ENCODE measurements around the gene ITPRIPL2. TPM values are rescaled to one million over a fixed set of nuclear protein-coding genes. Genes with fewer than 3 reads are reported as not detected.

Gene ITPRIPL2
- total and polyA plus RNA-seq, 2 of the 13 experiments (the other 11 are each of a cell fraction or from before 2014, with no cell fraction given) = 5.9 to 12.6 TPM

DNA sequence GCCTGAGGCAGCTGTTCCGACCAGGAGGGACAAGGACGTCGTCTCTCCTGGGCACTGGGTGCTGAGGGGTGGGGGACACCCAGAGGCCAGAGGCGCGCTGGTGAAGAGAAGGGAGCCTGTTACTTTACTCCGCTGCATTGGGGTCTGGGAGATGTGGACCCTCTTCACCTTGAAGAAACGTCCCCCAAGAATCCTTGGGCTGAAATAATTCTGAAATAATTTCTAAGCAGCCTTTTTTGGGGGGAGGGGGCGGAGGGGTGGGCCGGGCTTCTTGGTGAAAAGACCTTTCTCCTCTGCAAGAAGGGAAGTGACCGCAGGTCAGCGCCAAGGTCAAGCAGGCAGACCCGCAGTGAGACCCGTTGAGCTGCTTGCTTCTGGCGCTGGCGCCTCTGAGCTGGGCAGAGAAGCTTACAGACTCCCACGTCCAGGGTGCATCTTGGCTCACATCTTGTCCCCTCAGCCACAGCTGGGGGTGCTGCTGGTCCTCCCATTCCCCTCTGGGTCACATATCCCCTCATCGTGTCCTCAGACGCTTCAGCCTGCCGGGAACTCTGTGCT lies 55.4 kb downstream of the ITPRIPL2 start:
- no peaks in the 10 kb centered on the region for H4K20me1 ChIP-seq (ENCODE audit: insufficient read depth, low read length)
- no peak overlapping the region for H3K9ac ChIP-seq (ENCODE audit: insufficient read depth, low read depth, low read length)
- ChIA-PET CTCF (ENCODE audit: low intra/inter-chr PET ratio, low total read pairs) (interaction anchor here (2.5 kb wide), 1 partner anchor 207 kb away, joined by 12 read pairs; no protein-coding TSS in a partner anchor), POLR2A (no interaction called here)
- H3K4me2 ChIP-seq (ENCODE audit: low read depth, low read length) = no peak overlapping the region
- WGBS (ENCODE audit: low lambda C conversion rate) = 9% methylated on average over 19 of the region's 19 CpGs
- no TSS peak for BruUV-seq (replicated peaks)
- H3K79me2 ChIP-seq (ENCODE audit: insufficient read depth, low read length) = no peaks in the 10 kb centered on the region
- no peaks in the 10 kb centered on the region for H3K4me1 ChIP-seq (ENCODE audit: insufficient read depth, low read length)
- in situ Hi-C loops (cut with HindIII; ENCODE audit: extremely low pct_ligation_motif_present, low pct_unique_long_range_greater_than_20kb) (no loop called here), intact Hi-C loops (cut with micrococcal nuclease; ENCODE audit: unreplicated experiment) (loop anchor here (5.0 kb wide), 1 partner anchor 208 kb away; no protein-coding TSS in a partner anchor)
- TF ChIP-seq ZNF780A (CRISPR knock-in tag; IDR thresholded peaks at IDR 0.05) = no peak
- H3K36me3 ChIP-seq (replicated peaks in 1 of 2; ENCODE audit: control insufficient read depth in 1 of 2, insufficient read depth in 2 of 2, low read length in 2 of 2) = no peaks in the 10 kb centered on the region
- H3K27ac ChIP-seq (ENCODE audit: extremely low read length, insufficient read depth, low read length) = no peak overlapping the region
- peaks cover 16 to 65% of the 10 kb centered on the region in 2 experiments for H3K27me3 ChIP-seq (ENCODE audit: control insufficient read depth in 1 of 2, insufficient read depth in 2 of 2, low read length in 2 of 2)
- H3K4me3 ChIP-seq (replicated peaks in 1 of 3; ENCODE audit: insufficient read depth in 1 of 3, low read depth in 2 of 3, low read length in 3 of 3) = no peak overlapping the region
- no peaks in the 10 kb centered on the region for H3K9me3 ChIP-seq (ENCODE audit: low read length)
- DNase-seq (ENCODE audit: low spot score) (no peak), FAIRE-seq (no peak), ATAC-seq (peak; percentile 7; the same call in 2 of the 3 replicates)
- H2AFZ ChIP-seq (ENCODE audit: low read length) = no peak overlapping the region

DNA sequence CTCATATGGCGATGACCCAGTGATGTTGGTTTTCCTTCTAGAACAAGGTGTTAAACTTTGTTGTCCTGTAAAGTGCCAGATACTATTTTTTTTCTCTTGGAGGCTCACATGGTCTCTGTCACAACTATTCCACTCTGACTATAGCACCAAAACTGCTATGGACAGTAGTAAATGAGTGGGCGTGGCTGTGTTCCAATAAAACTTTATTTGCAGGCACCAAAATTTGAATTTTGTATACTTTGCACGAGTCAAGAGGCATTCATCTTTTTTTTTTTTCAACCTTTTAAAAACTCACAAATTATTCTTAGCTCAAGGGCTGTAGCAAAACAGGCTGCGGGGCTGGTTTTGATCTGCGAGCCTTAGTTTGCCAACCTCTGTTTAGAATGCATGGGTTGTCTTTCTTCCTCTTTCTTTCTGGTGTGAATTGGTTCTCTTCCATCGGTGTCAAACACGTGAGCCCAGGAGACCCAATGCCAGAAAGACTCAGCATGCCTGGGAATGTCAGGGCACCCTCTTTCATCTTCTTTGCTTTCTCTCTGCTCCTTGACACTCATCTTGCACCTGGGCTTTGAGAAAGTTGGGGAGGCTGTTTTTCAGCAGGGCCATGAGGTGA lies 56.4 kb downstream of the ITPRIPL2 start:
- BruUV-seq (replicated peaks) = no TSS peak
- Histone ChIP-seq H3K4me1 (ENCODE audit: insufficient read depth, low read length) (peaks cover under 1% of the 10 kb centered on the region), H3K27ac (ENCODE audit: extremely low read length, insufficient read depth, low read length) (no peak overlapping the region), H3K4me2 (ENCODE audit: low read depth, low read length) (no peak overlapping the region), H3K9ac (ENCODE audit: insufficient read depth, low read depth, low read length) (no peak overlapping the region), H3K36me3 (replicated peaks in 1 of 2; ENCODE audit: control insufficient read depth in 1 of 2, insufficient read depth in 2 of 2, low read length in 2 of 2) (no peaks in the 10 kb centered on the region), H3K79me2 (ENCODE audit: insufficient read depth, low read length) (no peaks in the 10 kb centered on the region), H2AFZ (ENCODE audit: low read length) (no peak overlapping the region), H3K27me3 (ENCODE audit: control insufficient read depth in 1 of 2, insufficient read depth in 2 of 2, low read length in 2 of 2) (peaks cover 16 to 60% of the 10 kb centered on the region in 2 experiments), H3K4me3 (replicated peaks in 1 of 3; ENCODE audit: insufficient read depth in 1 of 3, low read depth in 2 of 3, low read length in 3 of 3) (no peak overlapping the region), H3K9me3 (ENCODE audit: low read length) (no peaks in the 10 kb centered on the region), H4K20me1 (ENCODE audit: insufficient read depth, low read length) (no peaks in the 10 kb centered on the region)
- CTCF ChIA-PET (ENCODE audit: low intra/inter-chr PET ratio, low total read pairs) = no interaction called here
- ATAC-seq = no peak
- FAIRE-seq = no peak
- 62% methylated on average over 7 of the region's 7 CpGs for WGBS (ENCODE audit: low lambda C conversion rate)
- intact Hi-C loops (cut with micrococcal nuclease; ENCODE audit: unreplicated experiment) (no loop called here), in situ Hi-C loops (cut with HindIII; ENCODE audit: extremely low pct_ligation_motif_present, low pct_unique_long_range_greater_than_20kb) (no loop called here)
- DNase-seq (ENCODE audit: low spot score) = no peak
- TF ChIP-seq KLF15 (CRISPR knock-in tag; IDR thresholded peaks at IDR 0.05; ENCODE audit: borderline replicate concordance) = no peak
- TF ChIP-seq, protein P1, sequence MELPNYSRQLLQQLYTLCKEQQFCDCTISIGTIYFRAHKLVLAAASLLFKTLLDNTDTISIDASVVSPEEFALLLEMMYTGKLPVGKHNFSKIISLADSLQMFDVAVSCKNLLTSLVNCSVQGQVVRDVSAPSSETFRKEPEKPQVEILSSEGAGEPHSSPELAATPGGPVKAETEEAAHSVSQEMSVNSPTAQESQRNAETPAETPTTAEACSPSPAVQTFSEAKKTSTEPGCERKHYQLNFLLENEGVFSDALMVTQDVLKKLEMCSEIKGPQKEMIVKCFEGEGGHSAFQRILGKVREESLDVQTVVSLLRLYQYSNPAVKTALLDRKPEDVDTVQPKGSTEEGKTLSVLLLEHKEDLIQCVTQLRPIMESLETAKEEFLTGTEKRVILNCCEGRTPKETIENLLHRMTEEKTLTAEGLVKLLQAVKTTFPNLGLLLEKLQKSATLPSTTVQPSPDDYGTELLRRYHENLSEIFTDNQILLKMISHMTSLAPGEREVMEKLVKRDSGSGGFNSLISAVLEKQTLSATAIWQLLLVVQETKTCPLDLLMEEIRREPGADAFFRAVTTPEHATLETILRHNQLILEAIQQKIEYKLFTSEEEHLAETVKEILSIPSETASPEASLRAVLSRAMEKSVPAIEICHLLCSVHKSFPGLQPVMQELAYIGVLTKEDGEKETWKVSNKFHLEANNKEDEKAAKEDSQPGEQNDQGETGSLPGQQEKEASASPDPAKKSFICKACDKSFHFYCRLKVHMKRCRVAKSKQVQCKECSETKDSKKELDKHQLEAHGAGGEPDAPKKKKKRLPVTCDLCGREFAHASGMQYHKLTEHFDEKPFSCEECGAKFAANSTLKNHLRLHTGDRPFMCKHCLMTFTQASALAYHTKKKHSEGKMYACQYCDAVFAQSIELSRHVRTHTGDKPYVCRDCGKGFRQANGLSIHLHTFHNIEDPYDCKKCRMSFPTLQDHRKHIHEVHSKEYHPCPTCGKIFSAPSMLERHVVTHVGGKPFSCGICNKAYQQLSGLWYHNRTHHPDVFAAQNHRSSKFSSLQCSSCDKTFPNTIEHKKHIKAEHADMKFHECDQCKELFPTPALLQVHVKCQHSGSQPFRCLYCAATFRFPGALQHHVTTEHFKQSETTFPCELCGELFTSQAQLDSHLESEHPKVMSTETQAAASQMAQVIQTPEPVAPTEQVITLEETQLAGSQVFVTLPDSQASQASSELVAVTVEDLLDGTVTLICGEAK (IDR thresholded peaks at IDR 0.05) = peak; percentile 52
- TF ChIP-seq, protein P1 (CRISPR knock-in tag; IDR thresholded peaks at IDR 0.05) = no peak; the same call in 1 of the 2 replicates
- POLR2A ChIA-PET = no interaction called here

All from HepG2 (cell line).